ENCODE measurements around the gene SNRNP27.

Gene SNRNP27

GRCh38 chr2:69934614-69934908 lies 40.8 kb downstream of the SNRNP27 start:
- H2AFZ ChIP-seq, result no peak overlapping the region
- no peaks in the 10 kb centered on the region for H3K36me3 ChIP-seq (ENCODE audit: control insufficient read depth, insufficient read depth, low read length)
- TF ChIP-seq CTCF (IDR thresholded peaks at IDR 0.05), result no peak
- no peak overlapping the region for H3K4me2 ChIP-seq (ENCODE audit: low read length)
- no peak overlapping the region for H3K4me3 ChIP-seq (ENCODE audit: low read depth, low read length)
- no peak overlapping the region for H3K9ac ChIP-seq
- no peaks in the 10 kb centered on the region for H3K9me3 ChIP-seq (ENCODE audit: control insufficient read depth, low read length)
- no peaks in the 10 kb centered on the region for H3K27me3 ChIP-seq (ENCODE audit: control insufficient read depth, insufficient read depth, low read length)
- no peaks in the 10 kb centered on the region for H3K4me1 ChIP-seq
- no peaks in the 10 kb centered on the region for H3K79me2 ChIP-seq
- H3K27ac ChIP-seq, result no peak overlapping the region

DNA sequence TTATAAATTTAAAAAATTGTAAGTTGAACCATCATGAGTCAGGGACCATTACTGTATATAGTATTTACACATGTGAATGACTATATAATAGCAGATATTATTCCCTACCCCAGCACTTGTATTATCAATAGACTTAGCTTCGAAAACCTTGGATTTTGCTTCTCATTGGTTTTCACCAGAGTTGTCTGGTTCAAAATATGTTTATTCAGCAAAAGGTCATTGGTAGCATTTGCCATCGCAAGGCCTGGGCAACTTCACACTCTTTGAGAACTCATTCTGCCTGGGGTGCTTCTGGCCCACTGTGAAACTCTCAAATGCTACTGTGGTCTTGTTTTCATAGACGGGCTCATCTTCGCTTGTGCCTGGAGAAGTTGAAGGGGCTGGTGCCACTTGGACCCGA lies 41.3 kb downstream of the SNRNP27 start:
- H2AFZ ChIP-seq, result no peak overlapping the region
- H3K27ac ChIP-seq, result no peak overlapping the region
- no peak overlapping the region for H3K4me3 ChIP-seq (ENCODE audit: low read depth, low read length)
- H3K4me1 ChIP-seq, result no peaks in the 10 kb centered on the region
- no peak for TF ChIP-seq CTCF (IDR thresholded peaks at IDR 0.05)
- H3K36me3 ChIP-seq (ENCODE audit: control insufficient read depth, insufficient read depth, low read length), result no peaks in the 10 kb centered on the region
- no peaks in the 10 kb centered on the region for H3K9me3 ChIP-seq (ENCODE audit: control insufficient read depth, low read length)
- H3K79me2 ChIP-seq, result no peaks in the 10 kb centered on the region
- H3K27me3 ChIP-seq (ENCODE audit: control insufficient read depth, insufficient read depth, low read length), result no peaks in the 10 kb centered on the region
- H3K9ac ChIP-seq, result no peak overlapping the region
- no peak overlapping the region for H3K4me2 ChIP-seq (ENCODE audit: low read length)

DNA sequence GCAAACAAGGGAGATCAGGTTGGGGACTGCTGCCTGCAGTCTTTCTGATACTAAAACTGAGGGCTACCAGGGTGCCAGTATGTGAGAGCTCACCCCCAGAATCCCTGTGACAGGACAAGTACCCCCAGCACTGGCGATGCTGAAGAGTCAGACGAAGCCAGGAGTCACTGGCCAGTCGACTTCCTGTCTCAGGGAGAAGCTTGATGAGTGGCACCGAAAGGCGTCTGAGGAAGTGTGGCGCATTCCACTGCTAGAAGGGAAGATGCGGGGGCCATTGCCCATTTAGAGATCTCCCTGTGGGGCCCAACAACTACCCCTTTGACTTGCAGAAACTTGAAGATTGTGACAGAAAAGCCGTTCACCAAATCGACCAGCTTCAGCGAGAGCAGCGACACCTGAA lies 43.1 kb downstream of the SNRNP27 start:
- Histone ChIP-seq H2AFZ (no peak overlapping the region), H3K9me3 (ENCODE audit: control insufficient read depth, low read length) (no peaks in the 10 kb centered on the region), H3K9ac (no peak overlapping the region), H3K4me3 (ENCODE audit: low read depth, low read length) (no peak overlapping the region), H3K4me2 (ENCODE audit: low read length) (no peak overlapping the region), H3K27me3 (ENCODE audit: control insufficient read depth, insufficient read depth, low read length) (no peaks in the 10 kb centered on the region), H3K27ac (no peak overlapping the region), H3K4me1 (no peaks in the 10 kb centered on the region), H3K79me2 (no peaks in the 10 kb centered on the region), H3K36me3 (ENCODE audit: control insufficient read depth, insufficient read depth, low read length) (no peaks in the 10 kb centered on the region)
- no peak for TF ChIP-seq CTCF (IDR thresholded peaks at IDR 0.05)

GRCh38 chr2:69937968-69938367 lies 44.2 kb downstream of the SNRNP27 start:
- Histone ChIP-seq H3K4me2 (ENCODE audit: low read length) (no peak overlapping the region), H3K27me3 (ENCODE audit: control insufficient read depth, insufficient read depth, low read length) (no peaks in the 10 kb centered on the region), H2AFZ (no peak overlapping the region), H3K4me3 (ENCODE audit: low read depth, low read length) (no peak overlapping the region), H3K27ac (no peak overlapping the region), H3K79me2 (no peaks in the 10 kb centered on the region), H3K9me3 (ENCODE audit: control insufficient read depth, low read length) (no peaks in the 10 kb centered on the region), H3K36me3 (ENCODE audit: control insufficient read depth, insufficient read depth, low read length) (no peaks in the 10 kb centered on the region), H3K4me1 (no peaks in the 10 kb centered on the region), H3K9ac (no peak overlapping the region)
- no peak for TF ChIP-seq CTCF (IDR thresholded peaks at IDR 0.05)

- Histone ChIP-seq H2AFZ (no peak overlapping the region), H3K79me2 (no peaks in the 10 kb centered on the region), H3K9me3 (ENCODE audit: control insufficient read depth, low read length) (no peaks in the 10 kb centered on the region), H3K27me3 (ENCODE audit: control insufficient read depth, insufficient read depth, low read length) (no peaks in the 10 kb centered on the region), H3K4me3 (ENCODE audit: low read depth, low read length) (no peak overlapping the region), H3K9ac (no peak overlapping the region), H3K27ac (no peak overlapping the region), H3K4me2 (ENCODE audit: low read length) (no peak overlapping the region), H3K36me3 (ENCODE audit: control insufficient read depth, insufficient read depth, low read length) (no peaks in the 10 kb centered on the region), H3K4me1 (no peaks in the 10 kb centered on the region)
- no peak for TF ChIP-seq CTCF (IDR thresholded peaks at IDR 0.05)
These were observed 46.0 kb downstream of the SNRNP27 start for GRCh38 chr2:69939722-69940121.

All from parathyroid adenoma (tissue), 2 donors.